Measurements from ENCODE around the gene MFAP3.
A peak's percentile ranks its signal among the peaks of the same experiment; 100 is the strongest.

The MFAP3 gene

GRCh38 chr5:154095904-154096303, 57.1 kb downstream of the MFAP3 start:
- DNase-seq, result no peak

- no peak for DNase-seq
Measured at GRCh38 chr5:154097031-154097430, 58.3 kb downstream of the MFAP3 start.

DNA sequence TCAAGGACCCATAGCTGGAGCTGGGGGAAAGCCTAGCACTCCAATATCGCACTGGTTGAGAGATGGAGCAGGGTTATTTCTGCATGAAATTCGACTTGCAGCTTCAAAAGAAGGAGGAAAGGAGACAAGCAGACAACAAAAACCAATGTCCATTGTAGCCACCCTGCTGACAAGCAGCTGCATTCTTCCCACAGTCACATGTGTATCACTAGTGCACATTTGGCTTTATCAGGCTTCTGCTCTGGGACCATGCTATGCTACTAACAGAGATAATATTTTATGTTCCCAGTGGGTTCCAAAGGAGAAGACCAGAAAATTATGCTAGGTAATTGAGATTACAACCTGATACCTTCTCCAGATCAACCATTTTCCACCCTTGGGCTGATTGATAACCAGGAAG, 59.7 kb downstream of the MFAP3 start:
- DNase-seq, result no peak

DNA sequence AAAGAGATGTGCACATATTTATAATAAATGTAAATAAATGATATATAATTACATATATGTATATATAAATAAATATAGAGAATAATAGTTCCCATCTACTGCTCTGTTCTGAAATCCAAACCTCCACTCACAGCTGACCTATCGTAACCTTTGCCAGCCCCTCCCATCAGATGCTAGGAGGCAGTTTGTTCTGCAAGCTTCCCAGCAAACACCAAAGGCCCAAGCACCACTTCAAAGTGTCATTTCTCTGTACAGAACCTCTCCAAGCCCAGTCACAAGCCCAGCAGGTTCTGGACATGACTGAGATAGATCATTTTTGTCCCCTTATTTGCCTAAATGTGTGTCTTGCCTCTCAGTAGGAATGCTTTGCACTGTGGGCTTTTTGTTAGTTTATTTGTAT, 62.4 kb downstream of the MFAP3 start:
- no peak for DNase-seq

DNA sequence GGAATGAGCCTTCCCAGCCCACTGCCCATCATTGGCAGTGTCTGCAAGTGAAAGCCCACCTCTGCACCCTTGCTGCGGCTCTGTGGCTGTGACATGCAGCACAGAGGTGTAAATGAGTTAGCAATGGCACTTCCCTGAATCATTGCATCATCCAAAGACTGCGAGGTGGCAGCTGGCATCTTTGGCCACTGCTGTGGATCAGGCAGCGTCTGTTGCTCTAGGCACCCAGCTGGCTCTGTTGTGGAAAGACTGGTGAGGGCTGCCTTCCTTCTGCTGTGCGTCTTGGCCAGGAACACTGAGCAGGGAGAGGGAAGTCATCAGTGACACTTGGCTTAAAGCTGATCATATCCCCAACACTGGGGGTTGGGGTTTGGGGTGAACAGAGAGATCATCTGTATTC, 64.5 kb downstream of the MFAP3 start:
- DNase-seq, result peak; percentile 81
